ENCODE results near the gene IAH1.

Gene IAH1

GRCh38 chr2:9535177-9535576 lies 60.8 kb downstream of the IAH1 start:
- no peak for DNase-seq

GRCh38 chr2:9536504-9536903 lies 62.2 kb downstream of the IAH1 start:
- DNase-seq, result no peak

GRCh38 chr2:9538000-9538507 lies 63.7 kb downstream of the IAH1 start:
- no peak for DNase-seq
